Measurements from ENCODE around the gene RAB13. TPM values are rescaled to one million over a fixed set of nuclear protein-coding genes. Genes with fewer than 3 reads are reported as not detected.

RAB13 gene
- total RNA-seq, 1 experiment from 2014 or later: 42.3 TPM

DNA sequence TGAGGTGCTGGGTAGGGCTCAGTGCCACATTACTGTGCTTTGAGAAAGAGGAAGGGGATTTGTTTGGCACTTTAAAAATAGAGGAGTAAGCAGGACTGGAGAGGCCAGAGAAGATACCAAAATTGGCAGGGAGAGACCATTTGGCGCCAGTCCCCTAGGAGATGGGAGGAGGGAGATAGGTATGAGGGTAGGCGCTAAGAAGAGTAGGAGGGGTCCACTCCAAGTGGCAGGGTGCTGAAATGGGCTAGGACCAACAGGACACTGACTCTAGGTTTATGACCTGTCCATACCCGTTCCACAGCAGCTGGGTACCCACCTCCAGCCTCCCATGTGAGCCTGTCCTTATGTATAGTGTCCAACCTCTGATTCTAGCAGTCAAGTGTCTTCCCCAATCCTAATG, 26.7 kb downstream of the RAB13 start:
- CTCF ChIA-PET: no interaction called here
- Histone ChIP-seq H3K36me3 (ENCODE audit: low read depth, low read length) (peaks cover 3% of the 10 kb centered on the region; the same call in 1 of the 2 replicates), H3K4me2 (ENCODE audit: low read length) (no peak overlapping the region), H3K4me1 (ENCODE audit: insufficient read depth, low read length) (peaks cover 41% of the 10 kb centered on the region), H3K4me3 (ENCODE audit: low read length) (no peak overlapping the region), H3K79me2 (ENCODE audit: low read length) (peaks cover 62% of the 10 kb centered on the region), H3K9me2 (replicated peaks; ENCODE audit: low read length) (no peaks in the 10 kb centered on the region), H3K27me3 (ENCODE audit: low read length) (no peaks in the 10 kb centered on the region), H3F3A (ENCODE audit: low read length, unreplicated experiment) (peaks cover 7% of the 10 kb centered on the region), H3K9me3 (ENCODE audit: low read length) (no peaks in the 10 kb centered on the region), H3K27ac (ENCODE audit: low read length) (no peak overlapping the region), H4K20me1 (ENCODE audit: low read length) (peaks cover 10% of the 10 kb centered on the region), H2AFZ (ENCODE audit: low read length) (no peak overlapping the region), H3K9ac (ENCODE audit: low read length) (no peak overlapping the region)
- no TSS peak for BruUV-seq (replicated peaks)
- intact Hi-C loops (cut with micrococcal nuclease): no loop called here
- POLR2A ChIA-PET (ENCODE audit: unreplicated experiment): no interaction called here
- DNase-seq (no peak), ATAC-seq (no peak)
- TF ChIP-seq EZH2 (IDR thresholded peaks at IDR 0.05; ENCODE audit: low read length, unreplicated experiment) (no peak), EZH2phosphoT487 (IDR thresholded peaks at IDR 0.05; ENCODE audit: borderline replicate concordance, low read length) (no peak)
- TF ChIP-seq, protein P1, sequence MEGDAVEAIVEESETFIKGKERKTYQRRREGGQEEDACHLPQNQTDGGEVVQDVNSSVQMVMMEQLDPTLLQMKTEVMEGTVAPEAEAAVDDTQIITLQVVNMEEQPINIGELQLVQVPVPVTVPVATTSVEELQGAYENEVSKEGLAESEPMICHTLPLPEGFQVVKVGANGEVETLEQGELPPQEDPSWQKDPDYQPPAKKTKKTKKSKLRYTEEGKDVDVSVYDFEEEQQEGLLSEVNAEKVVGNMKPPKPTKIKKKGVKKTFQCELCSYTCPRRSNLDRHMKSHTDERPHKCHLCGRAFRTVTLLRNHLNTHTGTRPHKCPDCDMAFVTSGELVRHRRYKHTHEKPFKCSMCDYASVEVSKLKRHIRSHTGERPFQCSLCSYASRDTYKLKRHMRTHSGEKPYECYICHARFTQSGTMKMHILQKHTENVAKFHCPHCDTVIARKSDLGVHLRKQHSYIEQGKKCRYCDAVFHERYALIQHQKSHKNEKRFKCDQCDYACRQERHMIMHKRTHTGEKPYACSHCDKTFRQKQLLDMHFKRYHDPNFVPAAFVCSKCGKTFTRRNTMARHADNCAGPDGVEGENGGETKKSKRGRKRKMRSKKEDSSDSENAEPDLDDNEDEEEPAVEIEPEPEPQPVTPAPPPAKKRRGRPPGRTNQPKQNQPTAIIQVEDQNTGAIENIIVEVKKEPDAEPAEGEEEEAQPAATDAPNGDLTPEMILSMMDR (conservative IDR thresholded peaks at IDR 0.05; ENCODE audit: low read depth, low read length): no peak

DNA sequence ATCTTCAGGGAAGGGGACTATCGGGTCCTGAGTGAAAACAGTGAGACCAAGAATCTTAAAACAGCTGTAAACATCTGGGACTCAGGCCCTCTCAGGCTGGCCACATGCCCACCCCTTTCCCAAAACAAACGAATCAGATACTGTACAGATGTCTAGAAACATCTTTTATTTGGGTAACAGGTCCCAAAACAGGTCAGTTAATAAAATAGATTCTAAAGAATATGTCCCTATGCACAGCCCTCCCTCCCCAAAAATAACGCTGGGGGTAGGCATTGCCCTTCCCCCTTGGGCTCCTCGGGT, 27.2 kb downstream of the RAB13 start:
- no peak overlapping the region for H2AFZ ChIP-seq (ENCODE audit: low read length)
- H3K27me3 ChIP-seq (ENCODE audit: low read length): no peaks in the 10 kb centered on the region
- no peak overlapping the region for H3K27ac ChIP-seq (ENCODE audit: low read length)
- peaks cover 10% of the 10 kb centered on the region for H4K20me1 ChIP-seq (ENCODE audit: low read length)
- no peaks in the 10 kb centered on the region for H3K9me3 ChIP-seq (ENCODE audit: low read length)
- POLR2A ChIA-PET (ENCODE audit: unreplicated experiment): interaction anchor here (0.6 to 0.8 kb wide), 3 partner anchors 12 to 31 kb away, joined by 4 to 5 read pairs (median 4); partner anchors contain the start of genes JTB and RPS27
- intact Hi-C loops (cut with micrococcal nuclease): loop anchor here (1.0 kb wide), 2 partner anchors 13 to 18 kb away; partner anchors contain the start of genes DENND4B and JTB
- ATAC-seq (no peak), DNase-seq (no peak)
- no peak for TF ChIP-seq EZH2 (IDR thresholded peaks at IDR 0.05; ENCODE audit: low read length, unreplicated experiment)
- TF ChIP-seq EZH2phosphoT487 (IDR thresholded peaks at IDR 0.05; ENCODE audit: borderline replicate concordance, low read length): no peak
- TF ChIP-seq, protein P1 (conservative IDR thresholded peaks at IDR 0.05; ENCODE audit: low read depth, low read length): no peak
- H3F3A ChIP-seq (ENCODE audit: low read length, unreplicated experiment): peaks cover 7% of the 10 kb centered on the region
- H3K4me1 ChIP-seq (ENCODE audit: insufficient read depth, low read length): peaks cover 41% of the 10 kb centered on the region
- H3K79me2 ChIP-seq (ENCODE audit: low read length): peaks cover 64% of the 10 kb centered on the region
- CTCF ChIA-PET: no interaction called here
- no peak overlapping the region for H3K9ac ChIP-seq (ENCODE audit: low read length)
- BruUV-seq (replicated peaks): no TSS peak
- H3K4me3 ChIP-seq (ENCODE audit: low read length): peak overlapping the region; percentile 97; the same call in 1 of the 2 replicates
- peaks cover 3% of the 10 kb centered on the region; the same call in 1 of the 2 replicates for H3K36me3 ChIP-seq (ENCODE audit: low read depth, low read length)
- H3K9me2 ChIP-seq (replicated peaks; ENCODE audit: low read length): no peaks in the 10 kb centered on the region
- peak overlapping the region; percentile 83 for H3K4me2 ChIP-seq (ENCODE audit: low read length)

All from PC-3 (cell line).